HL-60 (cell line): Measurements from ENCODE around the gene PKP3.

ENCODE experiments used
- DNase-seq, 2 experiments: peaks; one replicate each; pipeline ENCODE4 v3.0.0-alpha.2; 2010 to 2020; ENCODE audit warnings: low read depth in 1 of 2, low spot score in 1 of 2
- H3K27ac ChIP-seq: fragments of 250-450 bp; sonication (Bioruptor Pico); replicated peaks from 2 replicates; pipeline ENCODE4 v1.5.1; 2020; ENCODE audit warnings: mild to moderate bottlenecking, moderate library complexity
- H3K27me3 ChIP-seq: fragments of 250-450 bp; sonication (Bioruptor Pico); 2 replicates; pipeline ENCODE4 v1.5.1; 2021; ENCODE audit warnings: mild to moderate bottlenecking, moderate library complexity; ENCODE audit not compliant: insufficient read depth, poor library complexity, severe bottlenecking
- H3K4me3 ChIP-seq: replicated peaks from 2 replicates; pipeline ENCODE4 v1.5.1; 2011; ENCODE audit warnings: mild to moderate bottlenecking, control low read depth, low read length; ENCODE audit not compliant: insufficient read depth
- CTCF ChIP-seq: IDR thresholded peaks from one replicate; pipeline ENCODE4 v1.5.1; 2011; ENCODE audit warnings: low read length, control low read depth, inconsistent platforms; ENCODE audit not compliant: insufficient read depth
- GABPA ChIP-seq: IDR thresholded peaks from 2 replicates; pipeline ENCODE4 v1.6.1; 2012; ENCODE audit warnings: low read depth
- POLR2AphosphoS5 ChIP-seq: IDR thresholded peaks from 2 replicates; pipeline ENCODE4 v1.6.1; 2012; ENCODE audit warnings: low read depth
- REST ChIP-seq: IDR thresholded peaks from 2 replicates; pipeline ENCODE4 v1.6.1; 2012; ENCODE audit warnings: low read depth; ENCODE audit not compliant: insufficient replicate concordance
- SPI1 ChIP-seq: IDR thresholded peaks from 2 replicates; pipeline ENCODE4 v1.6.1; 2012; ENCODE audit warnings: low read depth, mild to moderate bottlenecking, borderline replicate concordance

Gene PKP3

GRCh38 chr11:429931-430456 is 36.0 kb downstream of the PKP3 start:
- no peak for DNase-seq
- Histone ChIP-seq H3K27me3 (no peaks in the 10 kb centered on the region), H3K4me3 (no peak overlapping the region), H3K27ac (no peak overlapping the region)
- TF ChIP-seq SPI1 (no peak), CTCF (no peak), REST (no peak), POLR2AphosphoS5 (no peak), GABPA (no peak)

GRCh38 chr11:431921-432320 is 37.9 kb downstream of the PKP3 start:
- Histone ChIP-seq H3K27ac (no peak overlapping the region), H3K27me3 (no peaks in the 10 kb centered on the region), H3K4me3 (no peak overlapping the region)
- DNase-seq: no peak
- TF ChIP-seq POLR2AphosphoS5 (no peak), SPI1 (no peak), CTCF (no peak), REST (no peak), GABPA (no peak)

GRCh38 chr11:432501-433100 is 38.6 kb downstream of the PKP3 start:
- TF ChIP-seq REST (no peak), POLR2AphosphoS5 (no peak), GABPA (no peak), CTCF (no peak), SPI1 (no peak)
- no peak overlapping the region for H3K27ac ChIP-seq
- H3K4me3 ChIP-seq: no peak overlapping the region
- no peaks in the 10 kb centered on the region for H3K27me3 ChIP-seq
- DNase-seq: no peak
